K562 (cell line): ENCODE measurements around the gene DIP2B. TPM values are rescaled to one million over a fixed set of nuclear protein-coding genes. Genes with fewer than 3 reads are reported as not detected.

Source experiments
- BHLHE40 ChIP-seq: IDR thresholded peaks from 2 replicates; pipeline ENCODE4 v1.6.1; 2011; ENCODE audit warnings: low read length, improper control_type of control experiment
- CEBPB ChIP-seq: fragments of 450-650 bp; IDR thresholded peaks from 2 replicates; pipeline ENCODE4 v1.6.1; 2016; ENCODE audit warnings: missing genetic modification characterization, missing compliant biosample characterization
- FOSL1 ChIP-seq: fragments of 200-800 bp; sonication (Bioruptor generic); conservative IDR thresholded peaks from 2 replicates; pipeline ENCODE4 v1.6.1; 2016; ENCODE audit warnings: missing genetic modification characterization, missing compliant biosample characterization
- HCFC1 ChIP-seq: IDR thresholded peaks from 2 replicates; pipeline ENCODE4 v1.6.1; 2012; ENCODE audit warnings: low read depth, low read length, improper control_type of control experiment
- MYC ChIP-seq, 2 experiments: fragments of 250-450 bp in 1 of 2; sonication (Bioruptor Pico) in 1 of 2; IDR thresholded peaks; 2 replicates each; pipeline versions ENCODE4 v1.5.1 to v1.6.1; 2012 to 2021; ENCODE audit warnings: low read depth in 2 of 2, borderline replicate concordance in 1 of 2, improper control_type of control experiment in 1 of 2, low read length in 1 of 2, mild to moderate bottlenecking in 1 of 2, moderate library complexity in 1 of 2
- TEAD4 ChIP-seq, 2 experiments: sonication (generic) in 1 of 2; formaldehyde crosslinking in 1 of 2; IDR thresholded peaks; 2 replicates each; pipeline versions ENCODE4 v1.6.1 to v1.8.0; 2012 to 2022; ENCODE audit warnings: borderline replicate concordance in 1 of 2, inconsistent platforms in 1 of 2, low read length in 1 of 2, mild to moderate bottlenecking in 1 of 2, missing genetic modification reagents in 1 of 2
- XRCC5 ChIP-seq: fragments of 200-400 bp; formaldehyde crosslinking; IDR thresholded peaks from 2 replicates; pipeline ENCODE4 v1.6.1; 2017; ENCODE audit warnings: low read depth, mild to moderate bottlenecking, low read length
- ZBTB1 ChIP-seq: sonication (generic); formaldehyde crosslinking; IDR thresholded peaks from 2 replicates; pipeline ENCODE4 v1.8.1; 2023; ENCODE audit warnings: missing genetic modification reagents, low read depth, mild to moderate bottlenecking, borderline replicate concordance
- polyA plus RNA-seq, 8 experiments: library from polyadenylated mRNA; depleted of rRNA in 4 of 8; stranded (reverse) in 5 of 8; unstranded in 3 of 8; fragments of >200 nt; fragmentation: Nextera tagmentation in 2 of 8; fragmentation: Illumina TruSeq in 1 of 8; extraction: Ambion mirVana in 2 of 8; extraction: Trizol in 1 of 8; gene quantifications; 2 replicates each; pipeline versions ENCODE4 v1.2.1 to v1.2.3, GENCODE V29; 2011 to 2014; ENCODE audit warnings: inconsistent platforms in 1 of 8, missing spikeins in 1 of 8
- total RNA-seq, 7 experiments: library from RNA; depleted of rRNA in 6 of 7; stranded (reverse); fragments of >200 nt in 6 of 7; fragmentation: Illumina TruSeq in 2 of 7; extraction: Trizol in 2 of 7; gene quantifications; 2 replicates each; pipeline versions ENCODE4 v1.2.1 to v1.2.3, GENCODE V29; 2011 to 2021; ENCODE audit warnings: low replicate concordance in 1 of 7
- TF ChIP-seq, protein P1 (sequence below): fragments of 450-650 bp; IDR thresholded peaks from one replicate; pipeline ENCODE4 v1.6.1; 2018; ENCODE audit warnings: mild to moderate bottlenecking, moderate library complexity; ENCODE audit not compliant: partially characterized antibody
- TF ChIP-seq, protein P2 (sequence below): fragments of 250-450 bp; sonication (Bioruptor Pico); IDR thresholded peaks from 2 replicates; pipeline ENCODE4 v1.4.0; 2020; ENCODE audit warnings: borderline replicate concordance
- TF ChIP-seq, protein P3 (sequence below), 2 experiments: IDR thresholded peaks in 1 of 2; conservative IDR thresholded peaks in 1 of 2; 2 replicates each; pipeline ENCODE4 v1.6.1; 2016; ENCODE audit warnings: low read depth in 2 of 2, mild to moderate bottlenecking in 1 of 2, missing compliant biosample characterization in 1 of 2, missing genetic modification characterization in 1 of 2, moderate library complexity in 1 of 2
- TF ChIP-seq, protein P4 (sequence below): sonication (generic); formaldehyde crosslinking; IDR thresholded peaks from 2 replicates; pipeline ENCODE4 v1.8.0; 2022; ENCODE audit warnings: missing genetic modification reagents, mild to moderate bottlenecking, borderline replicate concordance
- TF ChIP-seq, protein P5 (sequence below): fragments of 450-650 bp; formaldehyde crosslinking; IDR thresholded peaks from 2 replicates; pipeline ENCODE4 v1.4.0; 2022; ENCODE audit warnings: missing genetic modification characterization

Gene DIP2B
- total and polyA plus RNA-seq, 9 of the 15 experiments (the other 6 are each of a cell fraction or from before 2014, with no cell fraction given): 4.6 to 26.1 (median 18.8) TPM

DNA sequence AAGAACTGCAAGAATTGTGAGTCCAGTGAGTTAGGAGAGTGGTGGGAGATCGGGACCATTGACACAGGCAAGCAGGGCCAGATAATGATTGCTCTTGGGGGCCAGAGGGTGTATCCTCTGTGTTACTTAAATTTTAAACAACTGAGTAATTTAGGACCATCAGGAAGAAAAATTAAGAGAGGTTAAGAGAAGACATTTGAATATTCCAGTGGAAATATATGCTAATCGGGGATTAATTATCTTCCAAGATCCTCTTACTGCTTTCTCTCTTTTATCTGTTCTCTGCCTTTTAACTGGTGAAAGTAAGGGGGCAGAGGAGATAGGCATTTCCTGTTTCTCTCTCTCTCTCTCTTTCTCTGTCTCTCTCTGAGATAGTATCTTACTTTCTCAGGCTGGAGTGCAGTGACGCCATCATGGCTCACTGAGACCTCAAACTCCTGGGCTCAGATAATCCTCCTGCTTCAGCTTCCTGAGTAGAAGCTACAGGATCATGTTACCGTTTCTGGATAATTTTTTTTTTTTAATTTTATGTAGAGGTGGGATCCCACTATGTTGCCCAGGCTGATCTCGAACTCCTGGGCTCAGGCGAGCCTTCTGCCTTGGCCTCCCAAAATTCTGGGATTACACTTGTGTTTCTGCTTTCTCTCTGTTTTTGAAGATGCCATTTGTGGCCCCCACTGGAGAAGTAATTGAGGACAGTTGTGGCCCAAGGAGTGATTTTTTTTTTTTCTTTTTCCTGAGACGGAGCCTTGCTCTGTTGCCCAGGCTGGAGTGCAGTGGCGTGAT is 85.1 kb downstream of the DIP2B start (continued):
- TF ChIP-seq XRCC5 (no peak), TEAD4 (IDR thresholded peaks at IDR 0.05; ENCODE audit: low read length) (peak; percentile 79), TEAD4 (CRISPR knock-in tag; IDR thresholded peaks at IDR 0.05; ENCODE audit: borderline replicate concordance) (no peak), CEBPB (0 out of 2 replicates have a peak, but pooled peaks have one; percentile 20), ZBTB1 (no peak), BHLHE40 (no peak), HCFC1 (no peak), FOSL1 (tag) (peak; percentile 94), MYC (IDR thresholded peaks at IDR 0.05; ENCODE audit: low read depth, low read length) (peak; percentile 53), MYC (CRISPR knock-in tag; IDR thresholded peaks at IDR 0.05; ENCODE audit: borderline replicate concordance, low read depth) (no peak)
- TF ChIP-seq, protein P1, sequence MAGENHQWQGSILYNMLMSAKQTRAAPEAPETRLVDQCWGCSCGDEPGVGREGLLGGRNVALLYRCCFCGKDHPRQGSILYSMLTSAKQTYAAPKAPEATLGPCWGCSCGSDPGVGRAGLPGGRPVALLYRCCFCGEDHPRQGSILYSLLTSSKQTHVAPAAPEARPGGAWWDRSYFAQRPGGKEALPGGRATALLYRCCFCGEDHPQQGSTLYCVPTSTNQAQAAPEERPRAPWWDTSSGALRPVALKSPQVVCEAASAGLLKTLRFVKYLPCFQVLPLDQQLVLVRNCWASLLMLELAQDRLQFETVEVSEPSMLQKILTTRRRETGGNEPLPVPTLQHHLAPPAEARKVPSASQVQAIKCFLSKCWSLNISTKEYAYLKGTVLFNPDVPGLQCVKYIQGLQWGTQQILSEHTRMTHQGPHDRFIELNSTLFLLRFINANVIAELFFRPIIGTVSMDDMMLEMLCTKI: no peak
- TF ChIP-seq, protein P2, sequence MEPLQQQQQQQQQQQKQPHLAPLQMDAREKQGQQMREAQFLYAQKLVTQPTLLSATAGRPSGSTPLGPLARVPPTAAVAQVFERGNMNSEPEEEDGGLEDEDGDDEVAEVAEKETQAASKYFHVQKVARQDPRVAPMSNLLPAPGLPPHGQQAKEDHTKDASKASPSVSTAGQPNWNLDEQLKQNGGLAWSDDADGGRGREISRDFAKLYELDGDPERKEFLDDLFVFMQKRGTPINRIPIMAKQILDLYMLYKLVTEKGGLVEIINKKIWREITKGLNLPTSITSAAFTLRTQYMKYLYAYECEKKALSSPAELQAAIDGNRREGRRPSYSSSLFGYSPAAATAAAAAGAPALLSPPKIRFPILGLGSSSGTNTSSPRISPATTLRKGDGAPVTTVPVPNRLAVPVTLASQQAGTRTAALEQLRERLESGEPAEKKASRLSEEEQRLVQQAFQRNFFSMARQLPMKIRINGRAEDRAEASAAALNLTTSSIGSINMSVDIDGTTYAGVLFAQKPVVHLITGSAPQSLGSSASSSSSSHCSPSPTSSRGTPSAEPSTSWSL (CRISPR knock-in tag): no peak
- TF ChIP-seq, protein P3, sequence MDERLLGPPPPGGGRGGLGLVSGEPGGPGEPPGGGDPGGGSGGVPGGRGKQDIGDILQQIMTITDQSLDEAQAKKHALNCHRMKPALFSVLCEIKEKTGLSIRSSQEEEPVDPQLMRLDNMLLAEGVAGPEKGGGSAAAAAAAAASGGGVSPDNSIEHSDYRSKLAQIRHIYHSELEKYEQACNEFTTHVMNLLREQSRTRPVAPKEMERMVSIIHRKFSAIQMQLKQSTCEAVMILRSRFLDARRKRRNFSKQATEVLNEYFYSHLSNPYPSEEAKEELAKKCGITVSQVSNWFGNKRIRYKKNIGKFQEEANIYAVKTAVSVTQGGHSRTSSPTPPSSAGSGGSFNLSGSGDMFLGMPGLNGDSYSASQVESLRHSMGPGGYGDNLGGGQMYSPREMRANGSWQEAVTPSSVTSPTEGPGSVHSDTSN (CRISPR knock-in tag; IDR thresholded peaks at IDR 0.05; ENCODE audit: low read depth): no peak
- TF ChIP-seq, protein P3 (tag; conservative IDR thresholded peaks at IDR 0.05; ENCODE audit: low read depth): peak; percentile 39
- TF ChIP-seq, protein P4, sequence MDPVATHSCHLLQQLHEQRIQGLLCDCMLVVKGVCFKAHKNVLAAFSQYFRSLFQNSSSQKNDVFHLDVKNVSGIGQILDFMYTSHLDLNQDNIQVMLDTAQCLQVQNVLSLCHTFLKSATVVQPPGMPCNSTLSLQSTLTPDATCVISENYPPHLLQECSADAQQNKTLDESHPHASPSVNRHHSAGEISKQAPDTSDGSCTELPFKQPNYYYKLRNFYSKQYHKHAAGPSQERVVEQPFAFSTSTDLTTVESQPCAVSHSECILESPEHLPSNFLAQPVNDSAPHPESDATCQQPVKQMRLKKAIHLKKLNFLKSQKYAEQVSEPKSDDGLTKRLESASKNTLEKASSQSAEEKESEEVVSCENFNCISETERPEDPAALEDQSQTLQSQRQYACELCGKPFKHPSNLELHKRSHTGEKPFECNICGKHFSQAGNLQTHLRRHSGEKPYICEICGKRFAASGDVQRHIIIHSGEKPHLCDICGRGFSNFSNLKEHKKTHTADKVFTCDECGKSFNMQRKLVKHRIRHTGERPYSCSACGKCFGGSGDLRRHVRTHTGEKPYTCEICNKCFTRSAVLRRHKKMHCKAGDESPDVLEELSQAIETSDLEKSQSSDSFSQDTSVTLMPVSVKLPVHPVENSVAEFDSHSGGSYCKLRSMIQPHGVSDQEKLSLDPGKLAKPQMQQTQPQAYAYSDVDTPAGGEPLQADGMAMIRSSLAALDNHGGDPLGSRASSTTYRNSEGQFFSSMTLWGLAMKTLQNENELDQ (CRISPR knock-in tag): no peak
- TF ChIP-seq, protein P5, sequence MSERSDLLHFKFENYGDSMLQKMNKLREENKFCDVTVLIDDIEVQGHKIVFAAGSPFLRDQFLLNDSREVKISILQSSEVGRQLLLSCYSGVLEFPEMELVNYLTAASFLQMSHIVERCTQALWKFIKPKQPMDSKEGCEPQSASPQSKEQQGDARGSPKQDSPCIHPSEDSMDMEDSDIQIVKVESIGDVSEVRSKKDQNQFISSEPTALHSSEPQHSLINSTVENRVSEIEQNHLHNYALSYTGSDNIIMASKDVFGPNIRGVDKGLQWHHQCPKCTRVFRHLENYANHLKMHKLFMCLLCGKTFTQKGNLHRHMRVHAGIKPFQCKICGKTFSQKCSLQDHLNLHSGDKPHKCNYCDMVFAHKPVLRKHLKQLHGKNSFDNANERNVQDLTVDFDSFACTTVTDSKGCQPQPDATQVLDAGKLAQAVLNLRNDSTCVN (CRISPR knock-in tag): no peak
